ENCODE measurements around the gene AKAIN1. TPM values are rescaled to one million over a fixed set of nuclear protein-coding genes. Genes with fewer than 3 reads are reported as not detected.

Gene AKAIN1
- total and polyA plus RNA-seq, 10 of the 15 experiments (the other 5 are each of a cell fraction or from before 2014, with no cell fraction given): not detected

- Histone ChIP-seq H3K9ac (ENCODE audit: control insufficient read depth, insufficient read depth, low read length) (no peak overlapping the region), H3K4me1 (ENCODE audit: control insufficient read depth, insufficient read depth, low read length) (no peaks in the 10 kb centered on the region), H3K9me3 (replicated peaks; ENCODE audit: control insufficient read depth, insufficient read depth, low read length) (no peaks in the 10 kb centered on the region), H3K36me3 (ENCODE audit: control insufficient read depth in 2 of 2, insufficient read depth in 2 of 2, low read length in 1 of 2) (no peaks in the 10 kb centered on the region), H2AFZ (ENCODE audit: control insufficient read depth, low read depth, low read length) (no peak overlapping the region), H3K79me2 (ENCODE audit: control insufficient read depth, insufficient read depth, low read length) (no peaks in the 10 kb centered on the region), H3K4me3 (no peak overlapping the region), H3K27ac (ENCODE audit: control insufficient read depth, insufficient read depth) (no peak overlapping the region), H4K20me1 (ENCODE audit: control insufficient read depth, insufficient read depth) (no peaks in the 10 kb centered on the region), H3K27me3 (replicated peaks in 1 of 2; ENCODE audit: control insufficient read depth in 2 of 2, insufficient read depth in 2 of 2, low read length in 1 of 2) (no peaks in the 10 kb centered on the region), H3K4me2 (ENCODE audit: control insufficient read depth, insufficient read depth) (no peak overlapping the region)
- TF ChIP-seq NR2C2 (IDR thresholded peaks at IDR 0.05; ENCODE audit: borderline replicate concordance, control insufficient read depth, insufficient read length, low read depth): no peak
- SMC1A ChIA-PET (ENCODE audit: uncharacterized antibody, unreplicated experiment): no interaction called here
- CTCF ChIA-PET: no interaction called here
- DNase-seq (ENCODE audit: low read depth, low spot score): no peak
- RAD21 ChIA-PET (ENCODE audit: unreplicated experiment): no interaction called here
- no peak for ATAC-seq
- 44% methylated on average over 2 of the region's 2 CpGs for WGBS (ENCODE audit: insufficient coverage, insufficient replicate concordance, low lambda C conversion rate, missing lambda C conversion rate)
- no peak for FAIRE-seq
- no TSS peak for BruUV-seq (replicated peaks)
- POLR2A ChIA-PET: no interaction called here
- in situ Hi-C loops (cut with MboI) (no loop called here), intact Hi-C loops (cut with micrococcal nuclease; ENCODE audit: unreplicated experiment) (no loop called here)
Observed at GRCh38 chr18:5164903-5165302, 32.2 kb downstream of the AKAIN1 start.

GRCh38 chr18:5162111-5162510 lies 34.9 kb downstream of the AKAIN1 start:
- Histone ChIP-seq H3K4me1 (ENCODE audit: control insufficient read depth, insufficient read depth, low read length) (no peaks in the 10 kb centered on the region), H3K4me3 (no peak overlapping the region), H2AFZ (ENCODE audit: control insufficient read depth, low read depth, low read length) (no peak overlapping the region), H3K36me3 (ENCODE audit: control insufficient read depth in 2 of 2, insufficient read depth in 2 of 2, low read length in 1 of 2) (no peaks in the 10 kb centered on the region), H3K9me3 (replicated peaks; ENCODE audit: control insufficient read depth, insufficient read depth, low read length) (no peaks in the 10 kb centered on the region), H3K27ac (ENCODE audit: control insufficient read depth, insufficient read depth) (no peak overlapping the region), H3K4me2 (ENCODE audit: control insufficient read depth, insufficient read depth) (no peak overlapping the region), H3K79me2 (ENCODE audit: control insufficient read depth, insufficient read depth, low read length) (no peaks in the 10 kb centered on the region), H3K9ac (ENCODE audit: control insufficient read depth, insufficient read depth, low read length) (no peak overlapping the region), H4K20me1 (ENCODE audit: control insufficient read depth, insufficient read depth) (no peaks in the 10 kb centered on the region), H3K27me3 (replicated peaks in 1 of 2; ENCODE audit: control insufficient read depth in 2 of 2, insufficient read depth in 2 of 2, low read length in 1 of 2) (no peaks in the 10 kb centered on the region)
- POLR2A ChIA-PET: no interaction called here
- DNase-seq (ENCODE audit: low read depth, low spot score) (no peak), FAIRE-seq (no peak), ATAC-seq (no peak)
- intact Hi-C loops (cut with micrococcal nuclease; ENCODE audit: unreplicated experiment) (no loop called here), in situ Hi-C loops (cut with MboI) (no loop called here)
- RAD21 ChIA-PET (ENCODE audit: unreplicated experiment): no interaction called here
- no TSS peak for BruUV-seq (replicated peaks)
- SMC1A ChIA-PET (ENCODE audit: uncharacterized antibody, unreplicated experiment): no interaction called here
- CTCF ChIA-PET: no interaction called here
- TF ChIP-seq RFX5 (IDR thresholded peaks at IDR 0.05; ENCODE audit: low read depth, low read length) (no peak), ZBTB11 (CRISPR knock-in tag; IDR thresholded peaks at IDR 0.05) (no peak), GATAD2B (conservative IDR thresholded peaks at IDR 0.05; ENCODE audit: low read depth) (no peak), ZNF592 (IDR thresholded peaks at IDR 0.05) (no peak), YY1 (IDR thresholded peaks at IDR 0.05; ENCODE audit: low read depth, low read length) (no peak), PML (IDR thresholded peaks at IDR 0.05; ENCODE audit: low read length) (no peak), NR2C2 (IDR thresholded peaks at IDR 0.05; ENCODE audit: borderline replicate concordance, control insufficient read depth, insufficient read length, low read depth) (no peak), CHD1 (IDR thresholded peaks at IDR 0.05; ENCODE audit: low read depth, low read length) (no peak), POU2F2 (IDR thresholded peaks at IDR 0.05; ENCODE audit: borderline replicate concordance, low read depth, low read length) (no peak), MAX (IDR thresholded peaks at IDR 0.05; ENCODE audit: low read depth, low read length) (no peak), POLR2AphosphoS2 (IDR thresholded peaks at IDR 0.05; ENCODE audit: low read depth, low read length) (no peak)

All from GM12878 (cell line).